Pancreas (tissue), 10 donors: ENCODE measurements around the gene C16orf96. TPM values are rescaled to one million over a fixed set of nuclear protein-coding genes. Genes with fewer than 3 reads are reported as not detected.
A peak's percentile ranks its signal among the peaks of the same experiment; 100 is the strongest.

ENCODE experiments used
- ATAC-seq, 4 donors: fragments of 200-7000 bp; cut with Tn5 transposase; one replicate each; pipeline versions ENCODE4 v1.8.0 to v1.9.1; 2020; ENCODE audit warnings: mild to moderate bottlenecking in 4 of 4, moderate library complexity in 4 of 4
- DNase-seq, 6 donors: peaks; one replicate each; pipeline ENCODE4 v3.0.0-alpha.2; 2020
- FAIRE-seq: peaks from 2 replicates; lab custom pipeline; 2012; peaks lifted over from hg19 to GRCh38; lab: Jason Lieb, UNC
- H3K27ac ChIP-seq, 4 donors: fragments of 200-600 bp; sonication (generic); 1 replicate in 3 of 4; 2 replicates in 1 of 4; pipeline versions ENCODE4 v1.5.0 to v1.8.0; 2020
- H3K27me3 ChIP-seq, 4 donors: fragments of 200-600 bp; one replicate each; pipeline ENCODE4 v1.8.0; 2021
- H3K36me3 ChIP-seq, 3 donors: fragments of 200-600 bp; sonication (generic) in 1 of 3; one replicate each; pipeline versions ENCODE4 v1.5.0 to v1.8.0; 2020 to 2021
- H3K4me1 ChIP-seq, 3 donors: fragments of 200-600 bp; one replicate each; pipeline ENCODE4 v1.8.0; 2021
- H3K4me3 ChIP-seq, 4 donors: fragments of 200-600 bp; sonication (generic) in 2 of 4; one replicate each; pipeline versions ENCODE4 v1.5.0 to v1.8.0; 2020 to 2021
- H3K9me3 ChIP-seq, 4 donors: fragments of 200-600 bp; one replicate each; pipeline ENCODE4 v1.8.0; 2021
- WGBS, 2 donors: extraction: QIAGEN DNeasy Blood & Tissue Kit; methylation state at CpG; one replicate each; pipeline ENCODE4 v1.1.7; 2013; 5-methylcytosine and 5-hydroxymethylcytosine counted together
- intact Hi-C, 3 donors: fragments of 100-400 bp; cut with DNase I; formaldehyde crosslinking; loops; one replicate each; pipeline versions ENCODE4 v1.11.1 to v1.14.2; 2022
- polyA plus RNA-seq, 2 donors: library from polyadenylated mRNA; stranded (reverse); fragments of 200-250 nt; gene quantifications; one replicate each; pipeline ENCODE4 v1.2.3, GENCODE V29; 2013
- total RNA-seq, 6 donors: library from RNA; stranded (reverse); fragmentation: NEBNext Ultra II Directional in 4 of 6; extraction: Animal tissue kit (Norgen Biotek cat#: 25700) in 4 of 6; gene quantifications; one replicate each; pipeline versions ENCODE4 v1.2.1 to v1.2.4, GENCODE V29; 2021 to 2023
- TF ChIP-seq, protein P1 (sequence below), 4 donors: fragments of 200-600 bp; sonication (generic) in 3 of 4; IDR thresholded peaks; one replicate each; pipeline versions ENCODE4 v1.5.0 to v1.8.0; 2021; ENCODE audit warnings: antibody characterized with exemption in 4 of 4
- donor health status: healthy with polysubstance abuse.
- donor health status: DM: no; HTN: no; CAD: no; lungs with moderate emphysema.
- donor health status: DM: no; HTN: no; CAD: no.
- donor health status: control.
- donor health status: control.
- donor health status: Bipolar disorder and iron deficiency.
- donor health status: DM: yes; HTN: yes; CAD: no.
- donor health status: DM: no; HTN: no; CAD: no.
- donor health status: DM: no; HTN: no; CAD: no.
- donor health status: DM: yes; HTN: yes; CAD: no.

The C16orf96 gene
- total and polyA plus RNA-seq, 8 donors: 0.28 to 0.47 (median 0.31) TPM

GRCh38 chr16:4517812-4518680 is 38.1 kb upstream of the C16orf96 start:
- Histone ChIP-seq H3K27ac (no peak overlapping the region), H3K36me3 (no peaks in the 10 kb centered on the region), H3K4me1 (peaks cover 0 to 10% (median 0%) of the 10 kb centered on the region in 3 donors), H3K27me3 (no peaks in the 10 kb centered on the region), H3K9me3 (no peaks in the 10 kb centered on the region), H3K4me3 (no peak overlapping the region)
- DNase-seq (no peak), FAIRE-seq (no peak), ATAC-seq (peak in 3 of 4 donors; percentile 52 to 66 (median 62))
- TF ChIP-seq, protein P1, sequence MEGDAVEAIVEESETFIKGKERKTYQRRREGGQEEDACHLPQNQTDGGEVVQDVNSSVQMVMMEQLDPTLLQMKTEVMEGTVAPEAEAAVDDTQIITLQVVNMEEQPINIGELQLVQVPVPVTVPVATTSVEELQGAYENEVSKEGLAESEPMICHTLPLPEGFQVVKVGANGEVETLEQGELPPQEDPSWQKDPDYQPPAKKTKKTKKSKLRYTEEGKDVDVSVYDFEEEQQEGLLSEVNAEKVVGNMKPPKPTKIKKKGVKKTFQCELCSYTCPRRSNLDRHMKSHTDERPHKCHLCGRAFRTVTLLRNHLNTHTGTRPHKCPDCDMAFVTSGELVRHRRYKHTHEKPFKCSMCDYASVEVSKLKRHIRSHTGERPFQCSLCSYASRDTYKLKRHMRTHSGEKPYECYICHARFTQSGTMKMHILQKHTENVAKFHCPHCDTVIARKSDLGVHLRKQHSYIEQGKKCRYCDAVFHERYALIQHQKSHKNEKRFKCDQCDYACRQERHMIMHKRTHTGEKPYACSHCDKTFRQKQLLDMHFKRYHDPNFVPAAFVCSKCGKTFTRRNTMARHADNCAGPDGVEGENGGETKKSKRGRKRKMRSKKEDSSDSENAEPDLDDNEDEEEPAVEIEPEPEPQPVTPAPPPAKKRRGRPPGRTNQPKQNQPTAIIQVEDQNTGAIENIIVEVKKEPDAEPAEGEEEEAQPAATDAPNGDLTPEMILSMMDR (IDR thresholded peaks at IDR 0.05): peak; percentile 13 to 45 (median 34)
- 55 to 59% methylated on average over 12 of the region's 12 CpGs for WGBS, 2 donors
- intact Hi-C loops: loop anchor here in 2 of 3 donors (10.0 kb wide), 2 partner anchors 57 to 67 kb away; no protein-coding TSS in a partner anchor

DNA sequence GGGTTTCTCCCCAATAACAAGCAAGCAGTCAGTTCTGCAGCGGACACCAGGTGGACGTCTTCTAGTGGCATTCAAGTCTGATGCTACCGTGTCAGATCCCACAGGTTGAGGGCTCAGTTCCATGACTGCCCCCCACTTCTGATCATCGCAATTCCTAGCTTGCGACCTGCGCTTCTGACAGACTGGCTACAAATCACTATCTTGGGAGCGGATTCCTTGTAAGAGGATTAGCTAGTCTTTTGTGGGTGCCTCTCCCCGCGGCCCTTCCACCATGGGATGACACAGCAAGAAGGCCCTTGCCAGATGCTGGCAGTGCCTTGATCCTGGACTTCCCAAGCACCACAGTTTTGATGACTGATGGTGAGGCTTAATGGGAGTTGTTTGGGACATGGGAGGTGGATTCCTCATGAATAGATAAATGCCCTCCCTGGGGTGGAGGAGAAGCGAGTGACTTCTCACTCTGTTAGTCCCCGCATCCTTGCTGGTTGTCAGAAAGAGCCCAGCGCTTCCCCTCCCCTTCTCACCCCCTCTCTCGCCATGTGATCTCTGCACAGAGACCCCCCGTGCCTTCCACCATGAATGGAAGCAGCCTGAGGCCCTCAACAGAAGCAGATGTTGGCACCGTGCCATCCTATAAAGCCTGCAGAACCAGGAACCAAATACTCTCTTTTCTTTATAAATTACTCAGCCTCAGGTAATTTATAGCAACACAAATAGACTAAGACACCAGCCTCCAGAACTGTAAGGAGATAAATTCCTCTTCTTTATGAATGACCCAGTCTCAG is 36.7 kb upstream of the C16orf96 start:
- no peak for ATAC-seq
- FAIRE-seq: no peak
- WGBS, 2 donors: 86 to 90% methylated on average over 15 of the region's 15 CpGs
- Histone ChIP-seq H3K4me3 (no peak overlapping the region), H3K4me1 (peaks cover 0 to 9% (median 4%) of the 10 kb centered on the region in 3 donors), H3K27ac (no peak overlapping the region), H3K36me3 (no peaks in the 10 kb centered on the region), H3K9me3 (no peaks in the 10 kb centered on the region), H3K27me3 (no peaks in the 10 kb centered on the region)
- DNase-seq: no peak
- intact Hi-C loops: loop anchor here in 2 of 3 donors (10.0 kb wide), 2 partner anchors 55 to 65 kb away; no protein-coding TSS in a partner anchor
- TF ChIP-seq, protein P1 (IDR thresholded peaks at IDR 0.05): no peak

DNA sequence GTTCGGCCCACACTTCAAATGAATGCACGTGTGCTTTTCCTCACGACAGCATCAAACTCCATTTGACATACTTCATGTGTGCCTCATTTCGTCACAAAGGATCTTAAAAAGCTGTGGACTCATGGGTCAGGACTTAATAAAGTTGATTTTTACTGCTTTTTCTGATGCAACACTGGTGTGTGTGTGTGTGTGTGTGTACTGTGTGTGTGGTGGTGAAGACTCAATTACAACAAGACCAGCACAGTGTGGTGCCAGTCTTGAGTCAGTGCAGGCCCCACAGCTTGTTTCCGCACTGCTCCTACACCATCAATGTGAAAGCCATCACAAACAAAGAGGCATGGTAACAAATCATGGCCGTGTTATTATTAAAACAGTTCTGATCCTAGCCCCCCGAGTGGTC is 35.2 kb upstream of the C16orf96 start:
- H3K27ac ChIP-seq: no peak overlapping the region
- no peaks in the 10 kb centered on the region for H3K36me3 ChIP-seq
- DNase-seq (no peak), ATAC-seq (no peak), FAIRE-seq (no peak)
- H3K4me3 ChIP-seq: no peak overlapping the region
- 78 to 86% methylated on average over 7 of the region's 7 CpGs for WGBS, 2 donors
- no peaks in the 10 kb centered on the region for H3K27me3 ChIP-seq
- no peaks in the 10 kb centered on the region for H3K9me3 ChIP-seq
- peaks cover 0 to 12% (median 9%) of the 10 kb centered on the region in 3 donors for H3K4me1 ChIP-seq
- TF ChIP-seq, protein P1 (IDR thresholded peaks at IDR 0.05): no peak
- intact Hi-C loops: no loop called here

GRCh38 chr16:4522051-4522581 is 34.0 kb upstream of the C16orf96 start:
- no peaks in the 10 kb centered on the region for H3K36me3 ChIP-seq
- 51 to 54% methylated on average over 8 of the region's 8 CpGs for WGBS, 2 donors
- FAIRE-seq (no peak), ATAC-seq (peak in 3 of 4 donors; percentile 36 to 73 (median 71)), DNase-seq (peak in 4 of 6 donors; percentile 35 to 70 (median 52))
- H3K27ac ChIP-seq: peak overlapping the region in 1 of 4 donors; percentile 23
- no peaks in the 10 kb centered on the region for H3K9me3 ChIP-seq
- no peak overlapping the region for H3K4me3 ChIP-seq
- intact Hi-C loops: no loop called here
- no peaks in the 10 kb centered on the region for H3K27me3 ChIP-seq
- peaks cover 0 to 12% (median 9%) of the 10 kb centered on the region in 3 donors for H3K4me1 ChIP-seq
- TF ChIP-seq, protein P1 (IDR thresholded peaks at IDR 0.05): no peak
